Measurements from ENCODE around the gene ATXN7. TPM values are rescaled to one million over a fixed set of nuclear protein-coding genes. Genes with fewer than 3 reads are reported as not detected.

Gene ATXN7
- total RNA-seq, 2 experiments from 2014 or later: 27.1 to 58.3 TPM

- Mint-ChIP-seq H3K9me3 (ENCODE audit: low read depth) (no peaks in the 10 kb centered on the region), H3K27ac (no peak overlapping the region), H3K4me1 (peaks cover 13% of the 10 kb centered on the region), H3K27me3 (no peaks in the 10 kb centered on the region), H3K4me3 (no peak overlapping the region), H3K36me3 (ENCODE audit: low read depth) (peaks cover 9% of the 10 kb centered on the region)
- CTCF ChIA-PET: no interaction called here
- POLR2A ChIA-PET: no interaction called here
- ATAC-seq: no peak
- DNase-seq: no peak
- intact Hi-C loops (cut with DNase I, micrococcal nuclease): no loop called here
Measured at GRCh38 chr3:63886858-63887257, 23.2 kb downstream of the ATXN7 start.

- intact Hi-C loops (cut with DNase I, micrococcal nuclease): no loop called here
- H3K36me3 Mint-ChIP-seq (ENCODE audit: low read depth): peaks cover 7% of the 10 kb centered on the region
- no peaks in the 10 kb centered on the region for H3K9me3 Mint-ChIP-seq (ENCODE audit: low read depth)
- CTCF ChIA-PET: no interaction called here
- ATAC-seq (no peak), DNase-seq (no peak)
- H3K4me1 Mint-ChIP-seq: peaks cover 36% of the 10 kb centered on the region
- no peak overlapping the region for H3K27ac Mint-ChIP-seq
- H3K27me3 Mint-ChIP-seq: no peaks in the 10 kb centered on the region
- H3K4me3 Mint-ChIP-seq: no peak overlapping the region
- POLR2A ChIA-PET: no interaction called here
Measured at GRCh38 chr3:63891518-63891917, 27.9 kb downstream of the ATXN7 start.

GRCh38 chr3:63892773-63893352, 29.2 kb downstream of the ATXN7 start:
- Mint-ChIP-seq H3K9me3 (ENCODE audit: low read depth) (no peaks in the 10 kb centered on the region), H3K4me3 (no peak overlapping the region), H3K4me1 (peaks cover 36% of the 10 kb centered on the region), H3K36me3 (ENCODE audit: low read depth) (peaks cover 6% of the 10 kb centered on the region), H3K27me3 (no peaks in the 10 kb centered on the region), H3K27ac (no peak overlapping the region)
- ChIA-PET CTCF (no interaction called here), POLR2A (no interaction called here)
- DNase-seq (no peak), ATAC-seq (no peak)
- intact Hi-C loops (cut with DNase I, micrococcal nuclease): no loop called here

GRCh38 chr3:63895422-63896189, 31.9 kb downstream of the ATXN7 start:
- ATAC-seq (peak; percentile 88), DNase-seq (no peak)
- Mint-ChIP-seq H3K27me3 (no peaks in the 10 kb centered on the region), H3K9me3 (ENCODE audit: low read depth) (peaks cover 2% of the 10 kb centered on the region), H3K4me3 (no peak overlapping the region), H3K36me3 (ENCODE audit: low read depth) (peaks cover 24% of the 10 kb centered on the region), H3K27ac (peak overlapping the region; percentile 70), H3K4me1 (peaks cover 47% of the 10 kb centered on the region)
- ChIA-PET POLR2A (no interaction called here), CTCF (interaction anchor here (0.7 kb wide), 2 partner anchors 12 to 36 kb away, joined by 3 read pairs; no protein-coding TSS in a partner anchor)
- intact Hi-C loops (cut with DNase I, micrococcal nuclease): no loop called here

GRCh38 chr3:63896332-63897030, 32.8 kb downstream of the ATXN7 start:
- H3K4me3 Mint-ChIP-seq: no peak overlapping the region
- CTCF ChIA-PET: no interaction called here

GRCh38 chr3:63900010-63900409, 36.3 kb downstream of the ATXN7 start:
- CTCF ChIA-PET: interaction anchor here (1.5 kb wide), 1 partner anchor 11 kb away, joined by 3 read pairs; no protein-coding TSS in a partner anchor
- Mint-ChIP-seq H3K4me3 (no peak overlapping the region), H3K36me3 (ENCODE audit: low read depth) (peaks cover 35% of the 10 kb centered on the region), H3K4me1 (peaks cover 41% of the 10 kb centered on the region), H3K9me3 (ENCODE audit: low read depth) (peaks cover 2% of the 10 kb centered on the region), H3K27me3 (no peaks in the 10 kb centered on the region), H3K27ac (peak overlapping the region; percentile 4)
- no peak for DNase-seq
- no peak for ATAC-seq
- POLR2A ChIA-PET: no interaction called here
- intact Hi-C loops (cut with DNase I, micrococcal nuclease): no loop called here

More at GRCh38 chr3:63896332-63897030, 32.8 kb downstream of the ATXN7 start:
- POLR2A ChIA-PET: no interaction called here
- no peaks in the 10 kb centered on the region for H3K27me3 Mint-ChIP-seq
- ATAC-seq (no peak), DNase-seq (no peak)
- peaks cover 2% of the 10 kb centered on the region for H3K9me3 Mint-ChIP-seq (ENCODE audit: low read depth)
- no peak overlapping the region for H3K27ac Mint-ChIP-seq
- H3K4me1 Mint-ChIP-seq: peaks cover 47% of the 10 kb centered on the region
- intact Hi-C loops (cut with DNase I, micrococcal nuclease): no loop called here
- peaks cover 26% of the 10 kb centered on the region for H3K36me3 Mint-ChIP-seq (ENCODE audit: low read depth)

- Mint-ChIP-seq H3K4me1 (peaks cover 37% of the 10 kb centered on the region), H3K4me3 (no peak overlapping the region), H3K9me3 (ENCODE audit: low read depth) (peaks cover 2% of the 10 kb centered on the region), H3K36me3 (ENCODE audit: low read depth) (peaks cover 35% of the 10 kb centered on the region), H3K27me3 (no peaks in the 10 kb centered on the region), H3K27ac (peak overlapping the region; percentile 4)
- DNase-seq (no peak), ATAC-seq (no peak)
- POLR2A ChIA-PET: no interaction called here
- intact Hi-C loops (cut with DNase I, micrococcal nuclease): no loop called here
- CTCF ChIA-PET: interaction anchor here (1.5 kb wide), 1 partner anchor 11 kb away, joined by 3 read pairs; no protein-coding TSS in a partner anchor
Measured at GRCh38 chr3:63900459-63900858, 36.8 kb downstream of the ATXN7 start.

GRCh38 chr3:63905731-63906620, 42.3 kb downstream of the ATXN7 start:
- H3K4me3 Mint-ChIP-seq: no peak overlapping the region
- peaks cover 14% of the 10 kb centered on the region for H3K36me3 Mint-ChIP-seq (ENCODE audit: low read depth)
- POLR2A ChIA-PET: no interaction called here
- H3K27ac Mint-ChIP-seq: peak overlapping the region; percentile 25
- CTCF ChIA-PET: no interaction called here
- no peaks in the 10 kb centered on the region for H3K27me3 Mint-ChIP-seq
- ATAC-seq (no peak), DNase-seq (no peak)
- H3K4me1 Mint-ChIP-seq: peaks cover 23% of the 10 kb centered on the region
- H3K9me3 Mint-ChIP-seq (ENCODE audit: low read depth): no peaks in the 10 kb centered on the region
- intact Hi-C loops (cut with DNase I, micrococcal nuclease): no loop called here

GRCh38 chr3:63908081-63908736, 44.5 kb downstream of the ATXN7 start:
- Mint-ChIP-seq H3K4me1 (peaks cover 23% of the 10 kb centered on the region), H3K36me3 (ENCODE audit: low read depth) (peaks cover 3% of the 10 kb centered on the region), H3K27me3 (no peaks in the 10 kb centered on the region), H3K4me3 (no peak overlapping the region), H3K27ac (no peak overlapping the region), H3K9me3 (ENCODE audit: low read depth) (no peaks in the 10 kb centered on the region)
- ChIA-PET CTCF (no interaction called here), POLR2A (no interaction called here)
- ATAC-seq (no peak), DNase-seq (no peak)
- intact Hi-C loops (cut with DNase I, micrococcal nuclease): no loop called here

GRCh38 chr3:63908776-63909175, 45.1 kb downstream of the ATXN7 start:
- DNase-seq (no peak), ATAC-seq (no peak)
- no peak overlapping the region for H3K4me3 Mint-ChIP-seq
- no peak overlapping the region for H3K27ac Mint-ChIP-seq
- CTCF ChIA-PET: no interaction called here
- POLR2A ChIA-PET: no interaction called here
- H3K27me3 Mint-ChIP-seq: no peaks in the 10 kb centered on the region
- peaks cover 8% of the 10 kb centered on the region for H3K36me3 Mint-ChIP-seq (ENCODE audit: low read depth)
- no peaks in the 10 kb centered on the region for H3K9me3 Mint-ChIP-seq (ENCODE audit: low read depth)
- intact Hi-C loops (cut with DNase I, micrococcal nuclease): no loop called here
- H3K4me1 Mint-ChIP-seq: peaks cover 29% of the 10 kb centered on the region

- ATAC-seq (no peak), DNase-seq (no peak)
- Mint-ChIP-seq H3K9me3 (ENCODE audit: low read depth) (no peaks in the 10 kb centered on the region), H3K36me3 (ENCODE audit: low read depth) (peaks cover 14% of the 10 kb centered on the region), H3K27ac (no peak overlapping the region), H3K4me3 (no peak overlapping the region), H3K4me1 (peaks cover 36% of the 10 kb centered on the region), H3K27me3 (no peaks in the 10 kb centered on the region)
- ChIA-PET POLR2A (no interaction called here), CTCF (interaction anchor here (1.1 to 1.2 kb wide), 2 partner anchors 12 to 82 kb away, joined by 3 to 5 read pairs; no protein-coding TSS in a partner anchor)
- intact Hi-C loops (cut with DNase I, micrococcal nuclease): no loop called here
Measured at GRCh38 chr3:63909431-63909830, 45.8 kb downstream of the ATXN7 start.
